Activated CD4-positive, alpha-beta T cell treated with anti-CD3 and anti-CD28 coated beads, Interleukin-2, amount 10 ng/mL, durations not matched to agents 7 days and 5 days (primary cell): ENCODE results near the gene ESRRG. TPM values are rescaled to one million over a fixed set of nuclear protein-coding genes. Genes with fewer than 3 reads are reported as not detected.
"Not testable (repeated sequence)": the region's sequence is repeated elsewhere in the genome, so short reads cannot be mapped to it uniquely, and the experiment has no call there.

Experiments used
- CTCF ChIA-PET: fragments of 350-600 bp; sonication (Branson Sonifier 250); formaldehyde crosslinking; loops from one replicate; lab custom pipeline; 2021; ENCODE audit warnings: antibody characterized with exemption; lab: Charles Lee
- POLR2A ChIA-PET: fragments of 350-600 bp; sonication (Branson Sonifier 250); formaldehyde crosslinking; loops from one replicate; lab custom pipeline; 2021; ENCODE audit warnings: antibody characterized with exemption; lab: Charles Lee
- DNase-seq: peaks from one replicate; pipeline ENCODE4 v3.0.0-alpha.2; 2020
- H3K27ac Mint-ChIP-seq: one replicate; pipeline ENCODE4 v1.8.0; 2021; ENCODE audit warnings: mild to moderate bottlenecking, moderate library complexity, mixed read lengths
- H3K27me3 Mint-ChIP-seq: one replicate; pipeline ENCODE4 v1.8.0; 2021; ENCODE audit warnings: mixed read lengths
- H3K36me3 Mint-ChIP-seq: one replicate; pipeline ENCODE4 v1.8.0; 2021; ENCODE audit warnings: low read depth, mixed read lengths
- H3K4me1 Mint-ChIP-seq: one replicate; pipeline ENCODE4 v1.8.0; 2021; ENCODE audit warnings: mixed read lengths
- H3K4me3 Mint-ChIP-seq: one replicate; pipeline ENCODE4 v1.8.0; 2021; ENCODE audit warnings: mild to moderate bottlenecking, moderate library complexity, mixed read lengths
- H3K9me3 Mint-ChIP-seq: one replicate; pipeline ENCODE4 v1.8.0; 2021; ENCODE audit warnings: mixed read lengths
- total RNA-seq, 2 experiments: library from RNA; stranded (reverse); gene quantifications; one replicate each; pipeline ENCODE4 v1.2.3, GENCODE V29; 2021

ESRRG gene
- total RNA-seq, 2 experiments from 2014 or later = not detected

GRCh38 chr1:216731562-216731961, 8.3 kb upstream of the ESRRG start:
- Mint-ChIP-seq H3K9me3 (no peaks in the 10 kb centered on the region), H3K4me1 (no peaks in the 10 kb centered on the region), H3K36me3 (no peaks in the 10 kb centered on the region), H3K27me3 (no peaks in the 10 kb centered on the region), H3K4me3 (no peak overlapping the region), H3K27ac (no peak overlapping the region)
- DNase-seq = no peak
- ChIA-PET POLR2A (no interaction called here), CTCF (no interaction called here)

GRCh38 chr1:216726435-216726834, 3.2 kb upstream of the ESRRG start:
- H3K36me3 Mint-ChIP-seq = no peaks in the 10 kb centered on the region
- no peak overlapping the region for H3K27ac Mint-ChIP-seq
- H3K4me1 Mint-ChIP-seq = no peaks in the 10 kb centered on the region
- ChIA-PET CTCF (no interaction called here), POLR2A (no interaction called here)
- no peak overlapping the region for H3K4me3 Mint-ChIP-seq
- no peaks in the 10 kb centered on the region for H3K9me3 Mint-ChIP-seq
- peaks cover 20% of the 10 kb centered on the region for H3K27me3 Mint-ChIP-seq
- DNase-seq = no peak

- no peaks in the 10 kb centered on the region for H3K4me1 Mint-ChIP-seq
- ChIA-PET POLR2A (no interaction called here), CTCF (interaction anchor here (0.7 kb wide), 1 partner anchor 278 kb away, joined by 3 read pairs; no protein-coding TSS in a partner anchor)
- H3K4me3 Mint-ChIP-seq = no peak overlapping the region
- peaks cover 20% of the 10 kb centered on the region for H3K27me3 Mint-ChIP-seq
- no peaks in the 10 kb centered on the region for H3K9me3 Mint-ChIP-seq
- DNase-seq = no peak
- no peaks in the 10 kb centered on the region for H3K36me3 Mint-ChIP-seq
- no peak overlapping the region for H3K27ac Mint-ChIP-seq
Observed at GRCh38 chr1:216722821-216723220, 408 bp downstream of the ESRRG start.

- DNase-seq = no peak
- H3K9me3 Mint-ChIP-seq = no peaks in the 10 kb centered on the region
- no peak overlapping the region for H3K27ac Mint-ChIP-seq
- CTCF ChIA-PET = no interaction called here
- no peaks in the 10 kb centered on the region for H3K36me3 Mint-ChIP-seq
- no peaks in the 10 kb centered on the region for H3K4me1 Mint-ChIP-seq
- no peak overlapping the region for H3K4me3 Mint-ChIP-seq
- peaks cover 20% of the 10 kb centered on the region for H3K27me3 Mint-ChIP-seq
- POLR2A ChIA-PET = no interaction called here
Observed at GRCh38 chr1:216721863-216722262, 1.4 kb downstream of the ESRRG start.

- Mint-ChIP-seq H3K27ac (no peak overlapping the region), H3K9me3 (no peaks in the 10 kb centered on the region)
- POLR2A ChIA-PET = no interaction called here
Observed at GRCh38 chr1:216721062-216721461, 2.2 kb downstream of the ESRRG start.

GRCh38 chr1:216711712-216712111, 11.5 kb downstream of the ESRRG start:
- H3K9me3 Mint-ChIP-seq = no peaks in the 10 kb centered on the region
- no peak overlapping the region for H3K27ac Mint-ChIP-seq
- no peaks in the 10 kb centered on the region for H3K36me3 Mint-ChIP-seq
- H3K4me3 Mint-ChIP-seq = no peak overlapping the region
- ChIA-PET POLR2A (no interaction called here), CTCF (no interaction called here)
- H3K4me1 Mint-ChIP-seq = no peaks in the 10 kb centered on the region
- DNase-seq = no peak
- no peaks in the 10 kb centered on the region for H3K27me3 Mint-ChIP-seq

More at GRCh38 chr1:216721062-216721461, 2.2 kb downstream of the ESRRG start:
- DNase-seq = no peak
- CTCF ChIA-PET = no interaction called here
- H3K4me3 Mint-ChIP-seq = no peak overlapping the region
- H3K4me1 Mint-ChIP-seq = no peaks in the 10 kb centered on the region
- H3K36me3 Mint-ChIP-seq = no peaks in the 10 kb centered on the region
- peaks cover 20% of the 10 kb centered on the region for H3K27me3 Mint-ChIP-seq

GRCh38 chr1:216710598-216711333, 12.5 kb downstream of the ESRRG start:
- POLR2A ChIA-PET = no interaction called here
- Mint-ChIP-seq H3K27me3 (no peaks in the 10 kb centered on the region), H3K4me1 (no peaks in the 10 kb centered on the region), H3K36me3 (no peaks in the 10 kb centered on the region), H3K27ac (no peak overlapping the region), H3K9me3 (no peaks in the 10 kb centered on the region), H3K4me3 (no peak overlapping the region)
- CTCF ChIA-PET = no interaction called here
- no peak for DNase-seq

GRCh38 chr1:216710055-216710454, 13.2 kb downstream of the ESRRG start:
- Mint-ChIP-seq H3K4me3 (no peak overlapping the region), H3K4me1 (no peaks in the 10 kb centered on the region), H3K27ac (no peak overlapping the region), H3K9me3 (no peaks in the 10 kb centered on the region), H3K27me3 (no peaks in the 10 kb centered on the region), H3K36me3 (no peaks in the 10 kb centered on the region)
- ChIA-PET CTCF (interaction anchor here (0.7 kb wide), 1 partner anchor 639 kb away, joined by 3 read pairs; no protein-coding TSS in a partner anchor), POLR2A (no interaction called here)
- DNase-seq = no peak

- H3K36me3 Mint-ChIP-seq = no peaks in the 10 kb centered on the region
- no peak for DNase-seq
- ChIA-PET CTCF (no interaction called here), POLR2A (no interaction called here)
- H3K27ac Mint-ChIP-seq = no peak overlapping the region
- H3K9me3 Mint-ChIP-seq = no peaks in the 10 kb centered on the region
- no peak overlapping the region for H3K4me3 Mint-ChIP-seq
- no peaks in the 10 kb centered on the region for H3K4me1 Mint-ChIP-seq
- no peaks in the 10 kb centered on the region for H3K27me3 Mint-ChIP-seq
Observed at GRCh38 chr1:216705676-216706075, 17.6 kb downstream of the ESRRG start.

GRCh38 chr1:216704065-216704464, 19.2 kb downstream of the ESRRG start:
- H3K36me3 Mint-ChIP-seq, H3K9me3 Mint-ChIP-seq, H3K27me3 Mint-ChIP-seq, CTCF ChIA-PET, H3K4me1 Mint-ChIP-seq, DNase-seq, POLR2A ChIA-PET, H3K27ac Mint-ChIP-seq, H3K4me3 Mint-ChIP-seq: not testable (repeated sequence)

- POLR2A ChIA-PET = no interaction called here
- no peak overlapping the region for H3K27ac Mint-ChIP-seq
- DNase-seq = no peak
- peaks cover 2% of the 10 kb centered on the region for H3K9me3 Mint-ChIP-seq
- no peaks in the 10 kb centered on the region for H3K27me3 Mint-ChIP-seq
- CTCF ChIA-PET = no interaction called here
- no peaks in the 10 kb centered on the region for H3K36me3 Mint-ChIP-seq
- no peak overlapping the region for H3K4me3 Mint-ChIP-seq
- H3K4me1 Mint-ChIP-seq = no peaks in the 10 kb centered on the region
Observed at GRCh38 chr1:216702170-216702569, 21.1 kb downstream of the ESRRG start.

- H3K36me3 Mint-ChIP-seq = no peaks in the 10 kb centered on the region
- CTCF ChIA-PET = no interaction called here
Observed at GRCh38 chr1:216700779-216701178, 22.4 kb downstream of the ESRRG start.

GRCh38 chr1:216691710-216692109, 31.5 kb downstream of the ESRRG start:
- Mint-ChIP-seq H3K4me3 (no peak overlapping the region), H3K27ac (no peak overlapping the region), H3K36me3 (no peaks in the 10 kb centered on the region), H3K27me3 (no peaks in the 10 kb centered on the region), H3K4me1 (no peaks in the 10 kb centered on the region), H3K9me3 (no peaks in the 10 kb centered on the region)
- ChIA-PET CTCF (no interaction called here), POLR2A (no interaction called here)
- DNase-seq = no peak

More at GRCh38 chr1:216700779-216701178, 22.4 kb downstream of the ESRRG start:
- H3K4me1 Mint-ChIP-seq = no peaks in the 10 kb centered on the region
- H3K4me3 Mint-ChIP-seq = no peak overlapping the region
- DNase-seq = no peak
- H3K27me3 Mint-ChIP-seq = no peaks in the 10 kb centered on the region
- POLR2A ChIA-PET = no interaction called here
- H3K27ac Mint-ChIP-seq = no peak overlapping the region
- peaks cover 2% of the 10 kb centered on the region for H3K9me3 Mint-ChIP-seq

GRCh38 chr1:216690603-216691002, 32.6 kb downstream of the ESRRG start:
- POLR2A ChIA-PET = no interaction called here
- no peaks in the 10 kb centered on the region for H3K27me3 Mint-ChIP-seq
- H3K36me3 Mint-ChIP-seq = no peaks in the 10 kb centered on the region
- no peaks in the 10 kb centered on the region for H3K4me1 Mint-ChIP-seq
- DNase-seq = no peak
- no peak overlapping the region for H3K4me3 Mint-ChIP-seq
- H3K9me3 Mint-ChIP-seq = no peaks in the 10 kb centered on the region
- H3K27ac Mint-ChIP-seq = no peak overlapping the region
- CTCF ChIA-PET = no interaction called here
